IPS-18a (cell line): ENCODE results near the gene HEPHL1.

Experiments
- H3K27ac ChIP-seq: one replicate; pipeline ENCODE4 v1.5.1; 2013; ENCODE audit warnings: low read length
- H3K27me3 ChIP-seq: one replicate; pipeline ENCODE4 v1.6.1; 2013; ENCODE audit warnings: mild to moderate bottlenecking, low read length; ENCODE audit not compliant: control insufficient read depth, insufficient read depth
- H3K36me3 ChIP-seq: one replicate; pipeline ENCODE4 v1.6.1; 2013; ENCODE audit warnings: low read depth, low read length; ENCODE audit not compliant: control insufficient read depth
- H3K4me1 ChIP-seq: one replicate; pipeline ENCODE4 v1.6.1; 2013; ENCODE audit warnings: low read depth, low read length; ENCODE audit not compliant: control insufficient read depth
- H3K4me3 ChIP-seq: one replicate; pipeline ENCODE4 v1.5.1; 2013; ENCODE audit warnings: low read length
- H3K9ac ChIP-seq: one replicate; pipeline ENCODE4 v1.6.1; 2013; ENCODE audit warnings: mild to moderate bottlenecking, low read length, moderate library complexity
- H3K9me3 ChIP-seq: one replicate; pipeline ENCODE4 v1.6.1; 2013; ENCODE audit warnings: low read depth, low read length; ENCODE audit not compliant: control insufficient read depth

HEPHL1 gene

DNA sequence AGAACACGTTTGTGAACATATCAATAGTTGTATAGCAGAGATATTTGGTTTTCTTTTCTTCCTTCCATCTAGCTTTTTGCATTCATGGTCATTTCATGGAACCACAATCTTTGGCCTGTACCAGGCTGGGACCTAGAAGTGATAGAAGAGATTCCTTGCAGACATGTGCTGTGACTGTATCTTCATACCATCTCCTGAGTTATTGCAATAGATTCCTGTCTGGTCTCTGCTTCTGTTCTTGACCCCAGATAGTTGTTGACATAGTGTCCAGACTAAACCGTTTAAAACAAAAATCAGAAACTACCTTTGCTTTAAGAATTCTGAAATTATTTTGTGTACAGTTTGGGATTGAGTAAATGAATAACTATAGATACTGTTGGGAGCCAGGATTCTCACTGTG lies 124.3 kb downstream of the HEPHL1 start:
- Histone ChIP-seq H3K27ac (no peak overlapping the region), H3K4me3 (no peak overlapping the region), H3K4me1 (peaks cover 37% of the 10 kb centered on the region), H3K9ac (no peak overlapping the region), H3K36me3 (no peaks in the 10 kb centered on the region), H3K9me3 (no peaks in the 10 kb centered on the region), H3K27me3 (no peaks in the 10 kb centered on the region)

DNA sequence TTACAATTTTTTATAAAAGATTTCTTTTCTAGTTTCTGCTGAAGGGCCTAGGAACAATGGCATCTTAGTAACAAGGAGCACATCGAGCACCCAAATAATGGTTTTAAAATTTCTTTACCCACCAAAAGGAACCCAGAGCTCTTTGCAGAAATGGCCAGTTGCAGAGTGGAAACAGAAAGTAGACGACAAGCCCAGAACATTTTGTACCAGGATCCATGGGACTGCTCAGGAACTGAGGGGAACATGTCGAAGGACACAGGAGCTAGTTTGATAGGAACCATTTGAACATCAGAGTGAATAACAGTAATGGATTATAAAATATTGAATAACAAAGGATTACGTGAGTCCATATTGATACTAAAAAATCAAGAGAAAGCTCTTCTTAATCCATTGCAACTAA lies 124.8 kb downstream of the HEPHL1 start:
- no peak overlapping the region for H3K9ac ChIP-seq
- no peak overlapping the region for H3K4me3 ChIP-seq
- no peak overlapping the region for H3K27ac ChIP-seq
- no peaks in the 10 kb centered on the region for H3K36me3 ChIP-seq
- H3K4me1 ChIP-seq = peaks cover 40% of the 10 kb centered on the region
- H3K9me3 ChIP-seq = no peaks in the 10 kb centered on the region
- H3K27me3 ChIP-seq = no peaks in the 10 kb centered on the region

- no peaks in the 10 kb centered on the region for H3K27me3 ChIP-seq
- no peaks in the 10 kb centered on the region for H3K9me3 ChIP-seq
- H3K27ac ChIP-seq = no peak overlapping the region
- H3K4me3 ChIP-seq = no peak overlapping the region
- no peak overlapping the region for H3K9ac ChIP-seq
- no peaks in the 10 kb centered on the region for H3K36me3 ChIP-seq
- peaks cover 32% of the 10 kb centered on the region for H3K4me1 ChIP-seq
Measured at GRCh38 chr11:94147433-94147845, 126.3 kb downstream of the HEPHL1 start.

DNA sequence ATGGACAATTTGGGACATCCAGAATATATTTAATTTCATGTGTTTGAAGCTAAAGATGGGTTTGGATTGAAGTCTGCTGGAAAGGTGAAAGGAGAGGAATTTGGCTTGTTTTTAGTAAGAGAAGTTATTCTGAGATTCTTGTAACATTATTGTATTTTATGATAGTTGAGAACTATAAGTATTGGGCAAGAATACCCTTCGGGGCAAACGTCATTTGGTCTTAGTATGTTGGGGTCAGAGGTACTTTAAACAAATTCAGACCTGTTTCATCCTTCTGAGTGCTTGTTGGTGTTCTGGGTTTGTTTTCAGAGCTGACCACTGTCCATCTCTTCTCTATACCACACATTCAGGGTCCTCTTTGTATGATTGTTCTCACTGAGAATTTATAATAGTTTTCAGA lies 127.0 kb downstream of the HEPHL1 start:
- no peak overlapping the region for H3K27ac ChIP-seq
- H3K9me3 ChIP-seq = no peaks in the 10 kb centered on the region
- H3K4me1 ChIP-seq = peaks cover 35% of the 10 kb centered on the region
- H3K9ac ChIP-seq = no peak overlapping the region
- H3K4me3 ChIP-seq = no peak overlapping the region
- no peaks in the 10 kb centered on the region for H3K27me3 ChIP-seq
- peaks cover under 1% of the 10 kb centered on the region for H3K36me3 ChIP-seq

- Histone ChIP-seq H3K9me3 (no peaks in the 10 kb centered on the region), H3K27ac (no peak overlapping the region), H3K4me1 (peaks cover 38% of the 10 kb centered on the region), H3K4me3 (no peak overlapping the region), H3K36me3 (peaks cover 13% of the 10 kb centered on the region), H3K9ac (no peak overlapping the region), H3K27me3 (no peaks in the 10 kb centered on the region)
Measured at GRCh38 chr11:94149431-94150017, 128.4 kb downstream of the HEPHL1 start.

GRCh38 chr11:94150056-94150455 lies 128.9 kb downstream of the HEPHL1 start:
- H3K9ac ChIP-seq = no peak overlapping the region
- H3K4me3 ChIP-seq = no peak overlapping the region
- H3K9me3 ChIP-seq = no peaks in the 10 kb centered on the region
- peaks cover 38% of the 10 kb centered on the region for H3K4me1 ChIP-seq
- H3K27me3 ChIP-seq = no peaks in the 10 kb centered on the region
- H3K36me3 ChIP-seq = peaks cover 13% of the 10 kb centered on the region
- no peak overlapping the region for H3K27ac ChIP-seq

- Histone ChIP-seq H3K4me1 (peaks cover 38% of the 10 kb centered on the region), H3K4me3 (no peak overlapping the region), H3K27ac (no peak overlapping the region), H3K36me3 (peaks cover 13% of the 10 kb centered on the region), H3K9me3 (no peaks in the 10 kb centered on the region), H3K9ac (no peak overlapping the region), H3K27me3 (no peaks in the 10 kb centered on the region)
Measured at GRCh38 chr11:94150704-94151685, 129.8 kb downstream of the HEPHL1 start.

DNA sequence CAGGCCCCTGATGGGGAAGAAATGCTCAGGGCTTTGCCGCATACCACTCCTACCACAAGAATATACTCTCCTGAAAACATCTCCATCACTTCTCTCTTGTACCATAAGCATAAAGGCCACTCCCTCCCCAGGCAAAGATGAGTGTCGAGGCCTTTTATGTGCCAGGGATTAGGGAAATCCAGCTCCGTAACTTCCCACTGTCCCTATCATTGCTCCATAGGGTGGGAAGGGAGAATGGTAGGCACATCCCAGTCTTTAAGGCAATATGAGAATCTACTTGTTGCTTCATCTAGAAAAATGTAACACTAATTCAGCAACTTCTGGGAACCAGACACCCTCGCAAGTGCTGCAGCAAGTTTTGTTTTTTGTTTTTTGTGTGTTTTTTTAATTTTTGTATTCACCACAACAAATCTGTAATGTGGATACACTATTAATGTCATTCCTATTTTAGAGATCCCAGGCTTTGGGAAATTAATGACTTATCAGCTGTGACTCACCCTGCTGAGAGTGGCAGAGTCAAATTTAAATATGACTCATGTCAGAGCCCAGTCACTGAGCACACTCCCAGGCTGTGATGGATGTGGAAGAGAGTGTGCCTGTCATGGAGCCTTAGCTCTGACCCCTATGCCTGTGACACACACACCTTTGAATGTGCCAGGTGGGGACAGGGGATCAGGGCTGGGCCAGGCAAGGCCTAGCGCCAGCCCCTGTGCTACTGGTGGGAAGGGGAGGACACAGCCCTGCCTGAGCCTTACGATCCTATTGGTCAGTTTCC lies 130.9 kb downstream of the HEPHL1 start:
- H3K4me1 ChIP-seq = peaks cover 38% of the 10 kb centered on the region
- H3K27me3 ChIP-seq = no peaks in the 10 kb centered on the region
- H3K36me3 ChIP-seq = peaks cover 17% of the 10 kb centered on the region
- no peak overlapping the region for H3K27ac ChIP-seq
- H3K4me3 ChIP-seq = no peak overlapping the region
- H3K9ac ChIP-seq = no peak overlapping the region
- H3K9me3 ChIP-seq = no peaks in the 10 kb centered on the region

DNA sequence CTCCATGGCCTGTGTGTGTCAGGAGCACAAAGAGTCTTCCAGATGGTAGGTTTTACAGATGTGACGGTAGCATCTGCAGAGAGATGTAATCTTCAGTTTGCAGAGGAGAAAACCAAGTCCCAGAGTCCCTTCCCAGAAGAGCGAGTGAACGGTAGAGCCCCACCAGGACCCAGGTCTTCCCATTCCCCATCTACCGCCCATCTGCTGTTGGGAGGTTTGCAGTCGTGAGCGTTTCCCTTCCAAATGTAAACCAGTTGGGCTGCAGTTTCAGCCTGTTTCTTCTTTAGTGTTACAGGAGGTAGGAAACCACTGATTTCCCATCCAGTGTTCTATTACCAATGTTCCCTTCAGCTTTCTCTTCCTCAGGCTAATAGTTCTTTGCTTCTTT lies 131.5 kb downstream of the HEPHL1 start:
- Histone ChIP-seq H3K36me3 (peaks cover 17% of the 10 kb centered on the region), H3K9me3 (no peaks in the 10 kb centered on the region), H3K4me1 (peaks cover 33% of the 10 kb centered on the region), H3K27me3 (no peaks in the 10 kb centered on the region), H3K4me3 (no peak overlapping the region), H3K9ac (no peak overlapping the region), H3K27ac (no peak overlapping the region)

GRCh38 chr11:94153320-94153719 lies 132.2 kb downstream of the HEPHL1 start:
- no peaks in the 10 kb centered on the region for H3K9me3 ChIP-seq
- peaks cover 17% of the 10 kb centered on the region for H3K36me3 ChIP-seq
- no peak overlapping the region for H3K27ac ChIP-seq
- no peaks in the 10 kb centered on the region for H3K27me3 ChIP-seq
- peaks cover 30% of the 10 kb centered on the region for H3K4me1 ChIP-seq
- H3K9ac ChIP-seq = no peak overlapping the region
- no peak overlapping the region for H3K4me3 ChIP-seq

- H3K4me3 ChIP-seq = no peak overlapping the region
- H3K9me3 ChIP-seq = no peaks in the 10 kb centered on the region
- H3K36me3 ChIP-seq = peaks cover 17% of the 10 kb centered on the region
- no peaks in the 10 kb centered on the region for H3K27me3 ChIP-seq
- H3K4me1 ChIP-seq = peaks cover 22% of the 10 kb centered on the region
- no peak overlapping the region for H3K9ac ChIP-seq
- H3K27ac ChIP-seq = no peak overlapping the region
Measured at GRCh38 chr11:94154095-94154856, 133.1 kb downstream of the HEPHL1 start.
